Thyroid gland (tissue), 4 donors: ENCODE results near the gene FZR1.

Source experiments
- CTCF ChIP-seq, 6 experiments: fragments of 200-600 bp in 3 of 6; fragments of 450-650 bp in 3 of 6; sonication (generic) in 3 of 6; IDR thresholded peaks; one replicate each; pipeline ENCODE4 v1.5.1; 2016 to 2019; ENCODE audit warnings: antibody characterized with exemption in 6 of 6, mild to moderate bottlenecking in 2 of 6, inconsistent platforms in 1 of 6, moderate library complexity in 1 of 6
- POLR2A ChIP-seq, 2 donors: fragments of 450-650 bp; IDR thresholded peaks; one replicate each; pipeline ENCODE4 v1.6.1; 2017; ENCODE audit warnings: antibody characterized with exemption in 2 of 2, mild to moderate bottlenecking in 2 of 2, moderate library complexity in 1 of 2

- TF ChIP-seq CTCF (IDR thresholded peaks at IDR 0.05): no peak
- no peak for TF ChIP-seq POLR2A (IDR thresholded peaks at IDR 0.05)
Observed at GRCh38 chr19:3518255-3518654, 12.1 kb downstream of the FZR1 start.
